ENCODE data around the gene GCSAML.

GCSAML gene

GRCh38 chr1:247576514-247576913 lies 27.6 kb downstream of the GCSAML start:
- TF ChIP-seq CTCF (IDR thresholded peaks at IDR 0.05; ENCODE audit: low read depth, low read length) = peak; percentile 37; the same call in 1 of the 2 replicates
- Histone ChIP-seq H3K27me3 (no peaks in the 10 kb centered on the region), H3K4me1 (no peaks in the 10 kb centered on the region), H3K9me3 (no peaks in the 10 kb centered on the region), H3K36me3 (no peaks in the 10 kb centered on the region), H3K4me3 (ENCODE audit: low read depth, low read length) (no peak overlapping the region)
- DNase-seq = no peak

DNA sequence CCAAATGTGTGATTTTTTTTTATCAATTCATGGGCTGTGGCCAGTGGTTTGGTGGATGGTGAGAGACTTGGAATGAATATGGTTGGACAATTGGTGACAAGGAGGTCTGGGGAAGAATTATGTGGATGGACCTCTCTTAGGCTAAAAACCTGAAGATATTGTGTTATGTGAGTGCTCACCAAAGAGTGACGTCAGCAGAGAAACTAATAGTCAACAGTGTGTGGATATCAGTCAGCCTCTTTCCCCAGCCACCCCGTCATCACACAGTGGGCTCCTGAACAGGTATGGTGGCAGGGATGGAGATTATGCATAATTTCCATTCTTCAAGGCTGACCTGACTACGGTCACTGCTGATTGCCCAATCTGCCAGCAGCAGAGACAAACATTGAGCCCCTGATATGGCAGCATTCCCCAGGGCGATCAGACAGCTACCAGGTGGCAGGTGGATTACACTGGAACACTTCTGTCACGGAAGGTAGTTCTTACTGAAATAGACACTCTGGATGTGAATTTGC lies 30.1 kb downstream of the GCSAML start:
- no peak for TF ChIP-seq CTCF (IDR thresholded peaks at IDR 0.05; ENCODE audit: low read depth, low read length)
- Histone ChIP-seq H3K4me3 (ENCODE audit: low read depth, low read length) (no peak overlapping the region), H3K27me3 (no peaks in the 10 kb centered on the region), H3K36me3 (no peaks in the 10 kb centered on the region), H3K9me3 (no peaks in the 10 kb centered on the region), H3K4me1 (no peaks in the 10 kb centered on the region)
- DNase-seq = no peak

- Histone ChIP-seq H3K36me3 (no peaks in the 10 kb centered on the region), H3K27me3 (no peaks in the 10 kb centered on the region), H3K9me3 (no peaks in the 10 kb centered on the region), H3K4me3 (ENCODE audit: low read depth, low read length) (no peak within 1 kb of the TSS), H3K4me1 (no peaks in the 10 kb centered on the region)
- no peak for DNase-seq
- no peak for TF ChIP-seq CTCF (IDR thresholded peaks at IDR 0.05; ENCODE audit: low read depth, low read length)
These were observed 39.1 kb downstream of the GCSAML start, which contains the start of gene OR2G2 for GRCh38 chr1:247588060-247588459. OR2G2 (plus strand) TSS chr1:247588360; CDS start chr1:247588360, 0 bp downstream.

GRCh38 chr1:247605286-247605685 lies 56.4 kb downstream of the GCSAML start, which contains the start of gene OR2G3:
OR2G3 (plus strand) TSS chr1:247605586; CDS start chr1:247605586, 0 bp downstream.
- no peak within 1 kb of the TSS for H3K4me3 ChIP-seq (ENCODE audit: low read depth, low read length)
- no peaks in the 10 kb centered on the region for H3K36me3 ChIP-seq
- DNase-seq = no peak
- no peaks in the 10 kb centered on the region for H3K9me3 ChIP-seq
- TF ChIP-seq CTCF (IDR thresholded peaks at IDR 0.05; ENCODE audit: low read depth, low read length) = no peak
- no peaks in the 10 kb centered on the region for H3K4me1 ChIP-seq
- H3K27me3 ChIP-seq = no peaks in the 10 kb centered on the region

- Histone ChIP-seq H3K4me1 (no peaks in the 10 kb centered on the region), H3K4me3 (ENCODE audit: low read depth, low read length) (no peak overlapping the region)
- TF ChIP-seq CTCF (IDR thresholded peaks at IDR 0.05; ENCODE audit: low read depth, low read length) = no peak
These were observed 64.5 kb downstream of the GCSAML start for GRCh38 chr1:247613405-247613804.

DNA sequence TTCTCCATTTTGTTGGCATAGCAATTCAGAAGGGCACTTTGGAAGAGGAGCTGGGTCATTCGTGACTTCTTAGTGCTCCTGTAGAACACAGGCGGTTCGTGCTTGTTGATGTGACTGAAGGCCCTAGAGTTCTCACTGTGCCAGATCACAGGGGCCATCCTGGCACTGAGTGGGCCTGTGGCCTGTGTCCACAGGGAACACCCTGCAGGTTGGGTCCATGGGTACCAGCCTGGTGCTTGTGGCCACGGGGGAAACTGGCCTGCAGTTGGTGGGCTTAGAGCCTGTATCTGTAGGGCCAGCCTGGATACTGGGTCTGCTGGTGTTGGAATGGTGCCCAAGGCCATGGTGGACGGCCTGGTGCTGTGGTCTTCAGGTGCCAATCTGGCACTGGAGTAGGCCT lies 65.7 kb downstream of the GCSAML start:
- no peaks in the 10 kb centered on the region for H3K36me3 ChIP-seq
- no peak for DNase-seq
- H3K9me3 ChIP-seq = no peaks in the 10 kb centered on the region
- TF ChIP-seq CTCF (IDR thresholded peaks at IDR 0.05; ENCODE audit: low read depth, low read length) = no peak
- H3K27me3 ChIP-seq = no peaks in the 10 kb centered on the region; the same call in 1 of the 2 replicates
- H3K4me1 ChIP-seq = no peaks in the 10 kb centered on the region
- no peak overlapping the region for H3K4me3 ChIP-seq (ENCODE audit: low read depth, low read length)

More at GRCh38 chr1:247613405-247613804, 64.5 kb downstream of the GCSAML start:
- H3K27me3 ChIP-seq = no peaks in the 10 kb centered on the region; the same call in 1 of the 2 replicates
- H3K36me3 ChIP-seq = no peaks in the 10 kb centered on the region
- DNase-seq = no peak
- H3K9me3 ChIP-seq = no peaks in the 10 kb centered on the region
